Stimulated activated CD4-positive, alpha-beta T cell treated with anti-CD3 and anti-CD28 coated beads, Interleukin-12 subunit alpha, Interleukin-12 subunit beta, amount 100 ng/mL, for 4 hours (primary cell): ENCODE results near the gene KHDC1.
"Not testable (repeated sequence)": the region's sequence is repeated elsewhere in the genome, so short reads cannot be mapped to it uniquely, and the experiment has no call there.

Experiments
- DNase-seq: peaks from one replicate; pipeline ENCODE4 v3.0.0-alpha.2; 2020

Gene KHDC1, protein sequence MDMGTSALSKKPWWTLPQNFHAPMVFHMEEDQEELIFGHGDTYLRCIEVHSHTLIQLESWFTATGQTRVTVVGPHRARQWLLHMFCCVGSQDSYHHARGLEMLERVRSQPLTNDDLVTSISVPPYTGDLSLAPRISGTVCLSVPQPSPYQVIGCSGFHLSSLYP

DNA sequence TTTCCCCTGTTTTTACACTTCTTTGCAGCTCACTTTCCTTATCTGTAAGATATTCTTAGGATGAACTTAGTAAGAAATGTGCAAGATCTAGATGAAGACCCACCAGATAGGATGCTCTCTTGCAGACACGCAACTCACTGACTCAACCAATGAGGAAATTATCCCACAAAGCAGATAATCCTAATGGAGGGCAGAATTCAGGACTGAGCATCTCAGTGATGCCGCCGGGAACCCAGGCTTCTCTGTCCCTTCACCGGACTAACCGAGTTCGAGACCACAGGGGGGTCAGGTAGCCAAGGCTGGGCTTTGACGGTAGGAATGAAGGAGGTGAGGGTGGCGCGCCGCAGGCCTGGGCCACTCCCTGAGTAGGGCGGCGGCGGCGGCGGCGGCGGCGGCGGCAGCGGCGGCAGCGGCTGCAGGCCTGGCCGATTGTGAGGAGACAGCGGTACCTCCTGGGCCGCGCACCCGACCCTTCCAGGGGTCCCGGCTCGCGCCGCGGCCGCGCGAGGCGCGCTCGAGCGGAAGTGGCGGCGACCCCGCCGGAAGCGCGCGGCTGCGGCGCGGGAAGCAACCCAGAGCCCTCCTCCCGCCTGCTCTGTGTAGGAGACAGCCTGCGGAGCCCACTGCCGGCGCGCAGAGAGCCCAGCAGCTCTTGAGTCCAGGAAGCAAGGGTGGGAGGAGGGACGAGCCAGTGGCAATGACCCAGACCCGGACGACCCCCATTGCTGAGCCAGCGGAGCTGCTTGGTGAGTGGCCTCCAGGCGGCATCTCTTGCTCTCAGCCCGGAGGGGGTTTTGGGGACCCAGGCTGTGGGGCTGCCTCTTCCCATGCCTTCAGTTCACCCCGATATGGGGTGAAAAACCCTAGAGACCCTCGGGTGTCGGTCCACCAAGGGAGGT is at the start of gene KHDC1:
Gene KHDC1, minus strand, starts transcription at position 526 of the 899 bp plus-strand sequence. CDS start 20,679 bp downstream, outside the sequence.
- peak; percentile 61 for DNase-seq

DNA sequence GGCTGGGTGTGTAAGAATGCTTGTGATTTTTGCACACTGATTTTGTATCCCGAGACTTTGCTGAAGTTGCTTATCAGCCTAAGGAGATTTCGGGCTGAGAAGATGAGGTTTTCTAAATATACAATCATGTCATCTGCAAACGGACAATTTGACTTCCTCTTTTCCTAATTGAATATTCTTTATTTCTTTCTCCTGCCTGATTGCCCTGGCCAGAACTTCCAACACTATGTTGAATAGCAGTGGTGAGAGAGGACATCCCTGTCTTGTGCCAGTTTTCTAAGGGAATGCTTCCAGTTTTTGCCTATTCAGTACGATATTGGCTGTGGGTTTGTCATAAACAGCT is 47.5 kb upstream of the KHDC1 start:
- not testable (repeated sequence) for DNase-seq

DNA sequence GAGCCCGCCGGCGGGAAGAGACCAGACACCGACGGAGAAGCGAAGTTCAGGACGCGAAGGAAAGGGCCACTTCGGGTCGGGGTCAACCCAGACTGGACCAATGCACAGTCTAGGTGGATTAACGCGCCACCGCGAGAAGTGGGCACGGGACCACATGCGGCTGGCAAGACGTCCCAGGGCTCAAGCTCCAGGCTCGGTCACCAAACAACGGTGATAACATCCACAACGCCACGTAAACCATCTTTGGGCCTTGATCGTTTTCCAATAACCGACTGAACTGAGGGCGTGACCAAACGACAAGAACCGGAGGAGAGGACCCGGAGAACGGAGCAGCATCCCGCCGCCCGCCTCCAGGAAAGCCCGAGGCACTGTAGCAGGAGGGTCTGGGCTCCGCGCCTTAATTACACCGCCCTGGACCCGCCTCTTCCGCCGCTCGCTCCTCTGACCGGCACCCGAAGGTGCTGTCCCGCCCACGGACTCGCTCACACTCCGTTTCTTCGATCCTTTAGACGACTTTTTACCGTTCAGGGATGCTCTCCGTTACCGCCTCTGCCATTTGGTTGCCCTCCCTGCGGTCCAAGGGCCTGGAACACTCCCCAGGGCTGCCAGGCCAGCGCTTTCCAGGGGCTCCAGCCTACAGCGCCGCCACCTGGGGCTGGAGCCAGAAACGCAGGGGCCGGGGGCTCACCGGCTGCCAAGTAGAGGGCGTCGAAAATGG is 46.9 kb upstream of the KHDC1 start:
- peak; percentile 63 for DNase-seq

DNA sequence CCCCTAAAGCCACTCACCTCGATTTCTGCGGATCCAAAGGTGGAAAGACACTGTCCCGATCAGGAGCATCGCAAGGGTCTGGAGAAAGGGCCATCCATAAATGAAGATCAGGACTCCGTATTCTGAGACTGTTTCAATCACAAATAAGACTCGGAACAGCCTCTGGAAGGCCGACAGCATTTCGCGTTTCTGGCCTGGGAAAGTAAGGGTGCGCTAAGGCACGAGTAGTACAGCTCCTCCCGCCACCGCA is 46.5 kb upstream of the KHDC1 start:
- DNase-seq = no peak

DNA sequence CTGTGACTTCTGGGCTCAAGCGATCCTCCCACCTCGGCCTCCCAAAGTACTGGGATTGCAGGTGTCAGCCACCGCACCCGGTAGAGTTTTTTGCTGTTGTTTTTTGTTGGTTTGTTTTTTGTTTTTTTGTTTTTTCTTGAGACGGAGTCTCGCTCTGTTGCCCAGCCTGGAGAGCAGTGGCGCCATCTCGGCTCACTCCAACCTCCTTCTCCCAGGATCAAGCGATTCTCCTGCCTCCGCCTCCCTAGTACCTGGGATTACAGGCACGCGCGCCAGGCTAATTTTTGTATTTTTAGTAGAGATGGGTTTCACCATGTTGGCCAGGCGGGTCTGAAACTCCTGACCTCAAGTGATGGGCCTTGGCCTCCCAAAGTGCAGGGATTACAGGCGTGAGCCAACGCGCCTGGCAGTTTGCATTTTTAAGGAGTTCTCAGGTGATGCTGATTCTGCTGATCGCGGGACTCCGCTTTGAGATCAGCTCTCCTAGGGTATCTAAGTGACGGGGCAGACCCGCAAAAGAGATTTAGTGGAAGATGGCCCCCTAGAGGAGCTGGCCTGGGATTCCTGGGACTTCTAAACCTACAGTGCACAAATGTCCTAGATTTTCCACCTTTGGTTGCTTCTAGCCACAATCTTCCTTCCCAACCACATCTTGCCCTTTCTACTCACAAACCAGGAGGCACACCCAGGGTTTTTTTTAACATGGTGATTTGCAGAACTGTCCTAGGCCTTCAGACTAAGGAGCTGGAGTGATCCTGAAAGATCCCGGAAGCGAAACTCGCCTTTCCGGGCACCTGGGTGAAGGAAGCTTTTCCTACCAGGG is 45.9 kb upstream of the KHDC1 start:
- no peak for DNase-seq

DNA sequence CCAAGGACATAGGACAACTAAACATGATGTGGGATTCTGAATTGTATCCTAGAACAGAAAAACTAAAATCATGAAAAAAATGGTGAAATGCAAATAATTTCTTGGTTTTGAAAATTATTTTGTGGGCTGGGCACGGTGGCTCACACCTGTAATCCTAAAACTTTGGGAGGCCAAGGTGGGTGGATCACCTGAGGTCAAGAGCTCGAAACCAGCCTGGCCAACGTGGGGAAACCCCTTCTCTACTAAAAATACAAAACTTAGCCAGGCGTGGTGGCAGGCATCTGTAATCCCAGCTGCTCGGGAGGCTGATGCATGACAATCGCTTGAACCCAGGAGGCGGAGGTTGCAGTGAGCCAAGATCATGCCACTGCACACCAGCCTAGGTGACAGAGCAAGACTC is 40.8 kb upstream of the KHDC1 start:
- not testable (repeated sequence) for DNase-seq

DNA sequence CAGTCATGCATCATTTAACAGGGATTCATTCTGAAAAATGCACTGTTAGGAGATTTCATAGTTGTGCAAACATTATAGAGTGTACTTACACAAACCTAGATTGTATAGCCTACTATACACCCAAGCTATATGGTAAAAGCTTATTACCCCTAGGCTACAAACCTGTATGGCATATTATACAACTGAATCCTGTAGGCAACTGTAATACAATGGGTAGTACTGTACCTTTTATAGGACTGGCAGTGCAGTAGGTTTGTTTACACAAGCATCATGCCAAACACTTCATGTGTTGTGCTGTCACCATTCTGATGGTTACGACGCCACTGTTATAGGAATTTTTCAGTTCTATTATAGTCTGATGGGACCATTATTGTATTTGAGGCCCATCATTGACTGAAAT is 39.3 kb upstream of the KHDC1 start:
- no peak for DNase-seq

DNA sequence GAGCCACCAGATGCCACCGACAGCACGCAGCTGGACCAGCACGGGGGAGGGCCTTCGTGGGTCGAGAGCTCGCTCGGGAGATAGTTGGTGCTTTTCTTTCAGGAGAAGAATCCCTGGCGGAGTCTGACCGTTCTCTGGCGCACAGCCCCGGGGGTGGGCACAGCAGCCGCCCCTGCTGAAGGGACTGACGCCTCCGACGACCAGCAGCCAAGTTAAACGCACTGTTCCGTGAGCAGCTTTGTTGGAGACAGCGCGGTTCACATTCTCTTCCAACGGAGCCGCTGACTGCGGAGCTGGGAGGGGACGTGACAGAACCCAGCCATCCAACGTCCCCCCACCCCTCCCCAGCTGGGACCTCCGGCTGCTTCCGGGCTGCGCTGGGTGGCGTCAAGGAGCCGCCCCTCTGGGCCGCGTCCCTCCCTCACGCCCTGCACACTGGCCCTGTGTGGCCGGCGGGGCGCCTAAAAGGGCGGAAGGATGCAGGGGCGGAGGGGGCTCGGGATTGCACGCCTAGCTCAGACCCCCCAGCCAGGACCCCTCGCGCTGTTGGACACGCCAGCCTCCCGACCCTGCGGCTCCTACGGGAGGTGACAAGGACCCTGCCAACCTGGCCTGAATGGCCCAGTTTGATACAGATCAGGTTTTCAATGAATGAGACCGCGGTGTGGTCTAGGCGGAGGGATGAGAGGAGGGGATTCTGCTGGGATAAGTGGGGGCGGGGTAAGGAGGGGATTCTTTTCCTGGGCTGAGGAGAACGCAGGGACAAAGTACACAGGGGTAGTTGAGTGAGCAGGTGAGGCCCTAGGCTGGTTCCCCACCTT is 36.4 kb upstream of the KHDC1 start:
- no peak for DNase-seq

DNA sequence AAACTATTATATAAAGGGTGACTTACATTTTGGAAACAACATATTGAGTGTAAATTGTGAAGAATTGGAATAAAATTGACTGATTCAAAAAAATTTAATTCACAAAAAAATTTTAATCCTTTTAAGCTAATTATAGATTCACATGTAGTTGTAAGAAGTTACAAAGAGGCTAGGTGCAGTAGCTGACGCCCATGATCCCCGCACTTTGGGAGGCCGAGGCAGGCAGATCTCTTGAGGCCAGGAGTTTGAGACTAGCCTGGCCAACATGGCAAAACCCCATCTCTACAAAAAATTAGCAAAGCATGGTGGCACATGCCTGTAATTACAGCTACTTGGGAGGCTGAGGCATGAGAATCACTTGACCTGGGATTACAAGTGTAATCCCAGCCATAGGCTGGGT is 30.3 kb upstream of the KHDC1 start:
- no peak for DNase-seq

DNA sequence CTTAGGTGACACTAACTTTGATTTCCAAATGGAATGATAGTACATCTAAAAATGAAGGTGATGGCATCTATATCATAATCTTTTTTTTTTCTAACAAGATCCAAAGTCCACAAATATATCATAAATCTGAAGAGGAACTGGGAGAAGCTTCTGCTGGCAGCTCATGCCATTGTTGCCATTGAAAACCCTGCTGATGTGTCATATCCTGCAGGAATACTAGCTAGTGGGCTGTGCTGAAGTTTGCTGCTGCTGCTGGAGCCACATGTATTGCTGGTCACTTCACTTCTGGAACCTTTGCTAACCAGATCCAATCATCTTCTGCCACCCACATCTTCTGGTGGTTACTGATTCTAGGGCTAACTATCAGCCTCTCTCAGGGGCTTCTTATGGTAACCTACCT is 27.4 kb upstream of the KHDC1 start:
- no peak for DNase-seq

DNA sequence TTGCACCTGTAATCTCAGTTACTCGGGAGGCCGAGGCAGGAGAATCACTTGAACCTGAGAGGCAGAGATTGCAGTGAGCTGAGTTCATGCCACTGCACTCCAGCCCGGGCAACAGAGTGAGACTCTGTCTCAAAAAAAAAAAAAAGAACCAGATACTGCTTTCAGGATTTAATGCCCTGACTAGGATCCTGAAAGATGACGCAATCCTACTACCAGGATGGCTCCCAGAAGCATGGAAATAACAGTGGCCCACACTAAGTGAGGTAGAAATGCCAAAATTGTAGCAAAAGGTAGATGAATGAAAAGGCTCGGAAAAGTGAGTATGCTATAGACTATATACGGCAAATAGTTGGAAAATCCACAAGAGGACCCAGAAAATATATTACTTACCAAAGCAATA is 23.8 kb upstream of the KHDC1 start:
- no peak for DNase-seq

DNA sequence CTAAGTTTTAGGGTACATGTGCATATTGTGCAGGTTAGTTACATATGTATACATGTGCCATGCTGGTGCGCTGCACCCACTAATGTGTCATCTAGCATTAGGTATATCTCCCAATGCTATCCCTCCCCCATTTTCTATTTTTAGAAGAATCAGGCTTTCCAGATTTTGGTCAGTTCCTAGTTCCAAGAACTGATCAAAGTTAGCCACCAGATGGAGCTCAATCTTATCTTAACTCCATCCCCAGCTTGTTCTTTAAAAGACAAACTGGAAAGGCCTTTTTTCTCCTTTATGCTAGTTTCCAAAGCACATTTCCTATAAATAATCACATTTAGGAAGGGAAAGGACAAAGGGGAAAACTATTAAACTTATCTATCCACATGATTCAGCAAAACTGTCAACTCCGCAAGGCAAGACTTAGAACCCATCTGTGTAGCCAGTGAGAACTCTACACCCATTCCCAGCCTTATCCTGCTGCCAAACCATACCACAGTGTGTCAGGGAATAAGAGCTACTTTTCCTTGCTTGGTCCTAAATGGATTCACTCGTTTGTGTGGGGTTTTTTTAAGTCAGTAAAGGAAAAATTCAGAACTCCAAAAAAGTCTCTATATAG is 22.8 kb upstream of the KHDC1 start:
- DNase-seq = no peak

DNA sequence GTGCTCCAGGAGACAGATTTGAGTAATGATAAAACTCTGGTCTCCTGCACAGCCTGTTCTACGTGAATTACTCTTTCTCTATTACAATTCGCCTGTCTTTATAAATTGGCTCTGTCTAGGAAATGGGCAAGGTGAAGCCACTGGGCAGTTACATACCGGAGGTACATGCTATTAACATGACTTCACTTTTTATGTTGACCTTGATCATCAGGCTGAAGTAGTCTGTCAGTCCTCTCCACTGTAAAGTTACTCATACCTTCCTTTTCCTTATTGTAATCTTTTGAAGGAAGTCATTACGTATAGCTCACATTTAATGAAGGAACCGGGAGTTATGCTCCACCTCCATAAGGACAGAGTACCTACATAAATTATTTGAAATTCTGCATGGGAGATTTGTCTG is 19.9 kb upstream of the KHDC1 start:
- DNase-seq = no peak

DNA sequence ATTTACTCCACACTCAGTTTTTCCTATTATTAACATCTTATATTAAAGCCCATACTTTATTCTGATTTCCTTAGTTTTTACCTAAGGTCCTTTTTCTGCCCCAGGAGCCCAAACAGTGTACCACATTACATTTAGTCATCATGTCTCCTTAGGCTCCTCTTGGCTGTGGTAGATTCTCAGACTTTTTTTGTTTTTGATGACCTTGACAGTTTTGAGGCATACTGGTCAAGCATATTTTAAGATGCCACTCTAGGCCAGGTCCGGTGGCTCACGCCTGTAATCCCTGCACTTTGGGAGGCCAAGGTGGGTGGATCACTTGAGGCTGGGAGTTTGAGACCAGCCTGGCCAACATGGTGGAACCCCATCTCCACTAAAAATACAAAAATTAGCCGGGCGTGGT is 18.7 kb upstream of the KHDC1 start:
- DNase-seq = not testable (repeated sequence)

DNA sequence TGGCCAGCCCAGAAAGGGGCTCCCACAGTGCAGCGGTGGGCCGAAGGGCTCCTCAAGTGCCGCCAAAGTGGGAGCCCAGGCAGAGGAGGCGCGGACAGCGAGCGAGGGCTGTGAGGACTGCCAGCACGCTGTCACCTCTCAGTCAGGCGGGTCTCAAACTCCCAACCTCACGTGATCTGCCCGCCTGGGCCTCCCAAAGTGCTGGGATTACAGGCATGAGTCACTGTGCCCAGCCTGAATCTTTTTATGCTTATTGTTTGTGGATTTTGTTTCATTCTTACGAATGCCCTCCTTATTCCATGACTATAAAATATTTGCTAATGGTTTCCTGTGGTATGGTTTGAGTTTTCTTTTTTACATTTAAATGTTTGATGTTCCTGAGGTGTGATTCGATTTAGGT is 6.3 kb upstream of the KHDC1 start:
- not testable (repeated sequence) for DNase-seq

DNA sequence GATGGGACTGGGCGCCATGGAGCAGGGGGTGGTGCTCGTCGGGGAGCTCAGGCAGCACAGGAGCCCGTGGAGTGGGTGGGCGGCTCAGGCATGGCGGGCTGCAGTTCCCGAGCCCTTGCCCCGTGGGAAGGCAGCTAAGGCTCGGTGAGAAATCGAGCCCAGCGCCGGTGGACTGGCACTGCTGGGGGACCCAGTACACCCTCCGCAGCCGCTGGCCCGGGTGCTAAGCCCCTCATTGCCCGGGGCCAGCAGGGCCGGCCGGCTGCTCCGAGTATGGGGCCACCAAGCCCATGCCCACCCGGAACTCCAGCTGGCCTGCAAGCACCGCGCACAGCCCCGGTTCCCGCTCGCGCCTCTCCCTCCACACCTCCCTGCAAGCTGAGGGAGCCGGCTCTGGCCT is 5.9 kb upstream of the KHDC1 start:
- not testable (repeated sequence) for DNase-seq

DNA sequence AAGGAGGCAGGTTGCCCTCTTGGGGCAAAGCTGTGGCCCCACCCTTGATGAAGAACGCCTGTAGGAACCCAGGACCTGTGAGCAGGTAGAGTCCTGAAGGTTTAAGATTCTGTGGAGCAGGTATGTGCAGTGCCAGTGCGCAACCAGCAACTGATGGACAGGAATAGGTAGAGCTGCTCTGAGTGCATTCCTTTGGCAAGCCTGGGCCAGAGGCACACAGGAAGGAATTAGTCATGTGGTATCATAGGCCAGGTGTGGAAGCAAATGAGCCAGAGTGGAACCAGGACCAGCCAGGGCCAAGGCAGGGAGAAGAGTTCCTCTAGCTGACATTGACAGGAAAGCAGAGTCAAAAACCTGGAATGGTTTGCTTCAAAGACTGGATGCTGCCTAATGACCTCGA is 1.4 kb upstream of the KHDC1 start:
- DNase-seq = no peak

DNA sequence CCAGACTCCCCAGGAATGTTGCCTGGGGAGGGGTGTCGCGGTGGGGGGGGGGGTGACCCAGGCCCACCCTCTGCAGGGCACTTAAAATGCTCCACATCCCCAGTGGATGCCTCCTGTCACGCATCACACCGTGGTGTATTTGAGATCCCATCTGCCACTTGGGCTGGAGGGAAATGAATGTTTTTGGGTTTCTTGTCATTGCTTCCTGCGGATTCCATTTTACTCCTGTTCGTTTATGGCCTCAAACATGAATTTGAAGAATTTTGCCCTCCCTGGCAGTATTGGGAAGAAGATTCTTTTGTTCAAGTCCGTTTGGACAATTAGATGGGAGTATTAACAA is 544 bp upstream of the KHDC1 start:
- no peak for DNase-seq

DNA sequence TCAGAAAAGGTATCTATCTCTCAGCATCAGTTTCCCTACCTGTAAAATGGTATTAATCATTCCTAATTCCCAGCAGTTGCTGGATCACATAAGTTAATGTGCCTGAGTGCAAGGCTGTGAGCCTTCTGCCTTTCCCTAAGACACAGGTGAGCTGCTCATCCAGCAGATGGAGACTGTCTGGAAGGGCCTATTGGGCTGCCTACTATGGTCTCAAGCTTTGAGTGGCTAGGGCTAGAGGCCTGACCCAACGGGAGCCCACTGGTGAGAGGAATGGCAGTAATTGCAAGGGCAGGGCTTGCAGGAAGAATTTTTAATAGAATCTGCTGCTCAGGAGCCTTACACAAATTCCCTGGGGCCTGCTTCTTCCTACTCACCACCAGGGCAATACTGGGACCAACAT is 4.3 kb downstream of the KHDC1 start:
- no peak for DNase-seq

DNA sequence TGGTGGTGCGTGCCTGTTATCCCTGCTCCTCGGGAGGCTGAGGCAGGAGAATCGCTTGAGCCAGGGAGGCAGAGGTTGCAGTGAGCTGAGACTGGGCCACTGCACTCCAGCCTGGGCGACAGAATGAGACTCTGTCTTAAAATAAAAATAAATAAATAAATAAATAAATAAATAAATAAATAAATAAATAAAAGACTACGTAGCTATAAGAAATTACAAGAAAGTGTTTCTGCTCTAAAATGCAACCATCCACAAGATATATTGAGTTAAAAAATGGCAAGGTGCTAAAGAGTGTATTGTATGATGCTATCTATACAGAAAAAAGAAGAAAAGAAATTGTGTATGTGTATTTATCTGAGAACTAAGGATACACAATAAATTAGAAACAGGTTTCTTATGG is 8.7 kb downstream of the KHDC1 start:
- not testable (repeated sequence) for DNase-seq

DNA sequence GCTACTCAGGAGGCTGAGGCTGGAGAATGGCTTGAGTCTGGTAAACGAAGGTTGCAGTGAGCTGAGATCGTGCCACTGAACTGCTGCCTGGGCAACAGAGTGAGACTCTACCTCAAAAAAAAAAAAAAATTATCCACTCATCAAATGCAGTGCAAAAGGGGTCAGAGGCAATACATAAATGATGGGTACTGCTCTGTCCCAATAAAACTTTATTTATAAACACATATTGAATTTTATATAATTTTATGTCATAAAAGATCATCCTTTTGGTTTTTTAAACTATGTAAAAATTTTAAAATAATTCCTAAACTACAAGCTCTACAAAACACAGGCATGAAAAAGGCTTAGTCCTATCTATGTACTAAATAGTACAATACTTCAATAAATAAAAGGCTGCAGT is 10.3 kb downstream of the KHDC1 start:
- no peak for DNase-seq

DNA sequence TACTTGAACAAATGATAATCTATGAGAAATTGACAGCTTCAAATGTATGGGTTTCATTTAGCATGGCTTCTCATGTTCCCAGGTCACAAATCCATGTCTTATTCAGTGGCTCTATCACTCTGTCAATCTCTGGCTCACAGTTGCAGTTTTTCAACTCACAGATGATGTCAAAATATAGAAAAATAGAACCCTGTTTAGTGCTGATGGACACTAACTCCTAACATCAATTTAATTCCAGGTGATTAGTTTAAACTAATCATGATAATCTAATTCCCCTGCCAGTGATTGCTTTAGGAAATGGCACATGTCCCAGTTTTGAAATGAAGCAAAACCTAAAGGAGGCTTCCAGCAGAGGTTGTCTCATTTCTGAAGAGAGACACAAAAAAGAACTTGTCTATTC is 13.0 kb downstream of the KHDC1 start:
- DNase-seq = no peak
